ENCODE measurements around the gene INPP5B.

- no peak for TF ChIP-seq POLR2A (IDR thresholded peaks at IDR 0.05)
- TF ChIP-seq CTCF (IDR thresholded peaks at IDR 0.05) = peak in 2 of 4 experiments; percentile 15 to 34
- no peak for TF ChIP-seq EP300 (IDR thresholded peaks at IDR 0.05)
- peak; percentile 5 for TF ChIP-seq POLR2AphosphoS5 (IDR thresholded peaks at IDR 0.05)
Observed at GRCh38 chr1:37931361-37932158, 15.3 kb downstream of the INPP5B start.

Measured in gastroesophageal sphincter (tissue), 3 donors.